MM.1S (cell line): ENCODE measurements around the gene XPC.

Source experiments
- DNase-seq: peaks from one replicate; pipeline ENCODE4 v3.0.0-alpha.2; 2015
- H2AFZ ChIP-seq: fragments of 300-600 bp; sonication (generic); 2 replicates; pipeline ENCODE4 v1.6.0; 2016; ENCODE audit warnings: antibody characterized with exemption, low read length
- H3F3A ChIP-seq: fragments of 300-600 bp; sonication (generic); 2 replicates; pipeline ENCODE4 v1.6.1; 2016; ENCODE audit warnings: mild to moderate bottlenecking, antibody characterized with exemption, low read length, moderate library complexity, mixed read lengths; ENCODE audit not compliant: insufficient read depth
- H3K27ac ChIP-seq: fragments of 300-600 bp; sonication (generic); 2 replicates; pipeline ENCODE4 v1.5.1; 2016; ENCODE audit warnings: mild to moderate bottlenecking, low read length
- H3K27me3 ChIP-seq: fragments of 300-600 bp; sonication (generic); replicated peaks from 2 replicates; pipeline ENCODE4 v1.6.0; 2016; ENCODE audit warnings: low read length; ENCODE audit not compliant: insufficient read depth
- H3K36me3 ChIP-seq: fragments of 300-600 bp; sonication (generic); replicated peaks from 2 replicates; pipeline ENCODE4 v1.6.1; 2016; ENCODE audit warnings: mild to moderate bottlenecking, low read length, mixed read lengths; ENCODE audit not compliant: insufficient read depth
- H3K4me1 ChIP-seq: fragments of 300-600 bp; sonication (generic); 2 replicates; pipeline ENCODE4 v1.6.1; 2016; ENCODE audit warnings: low read length, mixed read lengths
- H3K4me2 ChIP-seq: fragments of 300-600 bp; sonication (generic); 2 replicates; pipeline ENCODE4 v1.6.0; 2016; ENCODE audit warnings: low read depth, low read length
- H3K4me3 ChIP-seq: fragments of 300-600 bp; sonication (generic); 2 replicates; pipeline ENCODE4 v1.5.1; 2016; ENCODE audit warnings: low read length, mixed read lengths
- H3K79me2 ChIP-seq: fragments of 300-600 bp; sonication (generic); 2 replicates; pipeline ENCODE4 v1.6.1; 2016; ENCODE audit warnings: mixed run types, low read length, mixed read lengths
- H3K9ac ChIP-seq: fragments of 300-600 bp; sonication (generic); 2 replicates; pipeline ENCODE4 v1.6.1; 2016; ENCODE audit warnings: low read length, mixed read lengths
- H3K9me2 ChIP-seq: fragments of 300-600 bp; sonication (generic); replicated peaks from 2 replicates; pipeline ENCODE4 v1.6.1; 2016; ENCODE audit warnings: mild to moderate bottlenecking, low read length, mixed read lengths; ENCODE audit not compliant: insufficient read depth
- H3K9me3 ChIP-seq: fragments of 300-600 bp; sonication (generic); replicated peaks from 2 replicates; pipeline ENCODE4 v1.6.1; 2016; ENCODE audit warnings: mild to moderate bottlenecking, low read length, mixed read lengths; ENCODE audit not compliant: insufficient read depth
- H4K20me1 ChIP-seq: fragments of 300-600 bp; sonication (generic); 2 replicates; pipeline ENCODE4 v1.6.1; 2016; ENCODE audit warnings: mild to moderate bottlenecking, low read length, moderate library complexity, mixed read lengths; ENCODE audit not compliant: insufficient read depth
- EZH2 ChIP-seq: fragments of 300-600 bp; sonication (generic); optimal IDR thresholded peaks from 2 replicates; pipeline ENCODE3; 2017; ENCODE audit warnings: low read depth, mild to moderate bottlenecking, antibody characterized with exemption, low read length, mixed read lengths
- EZH2phosphoT487 ChIP-seq: fragments of 300-600 bp; sonication (generic); IDR thresholded peaks from 2 replicates; pipeline ENCODE4 v1.6.1; 2018; ENCODE audit warnings: antibody characterized with exemption, low read length
- TF ChIP-seq, protein P1 (sequence below): fragments of 300-600 bp; sonication (generic); IDR thresholded peaks from 2 replicates; pipeline ENCODE4 v1.5.1; 2016; ENCODE audit warnings: antibody characterized with exemption, low read length, mixed read lengths

Gene XPC

DNA sequence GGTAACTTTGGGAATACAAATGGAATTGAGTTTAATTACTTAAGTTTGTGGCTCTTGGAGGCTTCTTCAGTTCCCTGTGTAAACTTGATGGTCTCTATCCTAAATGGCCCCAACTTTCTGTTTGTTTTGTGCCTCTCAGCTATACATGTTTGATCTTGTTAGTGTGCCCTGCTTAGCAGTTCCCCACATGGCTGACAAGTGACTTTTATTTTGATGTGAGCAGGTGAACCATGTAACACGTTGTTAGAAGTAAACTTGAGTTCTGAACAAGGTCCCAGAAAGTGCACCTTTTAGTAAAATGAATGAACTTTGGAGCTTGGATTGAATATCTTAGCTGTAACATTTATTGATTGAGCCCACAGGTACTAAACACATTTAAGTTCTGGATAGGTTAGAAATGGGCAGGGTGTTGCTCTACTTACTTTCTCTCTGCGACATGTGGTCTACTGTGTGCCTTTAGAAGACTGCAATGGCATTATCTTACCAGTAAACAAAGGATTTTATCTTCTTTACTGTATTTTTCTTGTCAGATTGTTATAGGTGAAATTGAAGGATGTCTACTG, 4.7 kb upstream of the XPC start:
- Histone ChIP-seq H3K27me3 (no peaks in the 10 kb centered on the region), H3K4me1 (peaks cover 6% of the 10 kb centered on the region), H3K9me3 (no peaks in the 10 kb centered on the region), H3F3A (no peaks in the 10 kb centered on the region), H4K20me1 (no peaks in the 10 kb centered on the region), H3K9me2 (no peaks in the 10 kb centered on the region), H3K4me3 (no peak overlapping the region), H3K79me2 (peaks cover 70% of the 10 kb centered on the region), H3K27ac (no peak overlapping the region), H3K36me3 (peaks cover 8% of the 10 kb centered on the region; the same call in 1 of the 2 replicates), H3K9ac (no peak overlapping the region), H2AFZ (no peak overlapping the region), H3K4me2 (no peak overlapping the region)
- DNase-seq: no peak
- TF ChIP-seq, protein P1, sequence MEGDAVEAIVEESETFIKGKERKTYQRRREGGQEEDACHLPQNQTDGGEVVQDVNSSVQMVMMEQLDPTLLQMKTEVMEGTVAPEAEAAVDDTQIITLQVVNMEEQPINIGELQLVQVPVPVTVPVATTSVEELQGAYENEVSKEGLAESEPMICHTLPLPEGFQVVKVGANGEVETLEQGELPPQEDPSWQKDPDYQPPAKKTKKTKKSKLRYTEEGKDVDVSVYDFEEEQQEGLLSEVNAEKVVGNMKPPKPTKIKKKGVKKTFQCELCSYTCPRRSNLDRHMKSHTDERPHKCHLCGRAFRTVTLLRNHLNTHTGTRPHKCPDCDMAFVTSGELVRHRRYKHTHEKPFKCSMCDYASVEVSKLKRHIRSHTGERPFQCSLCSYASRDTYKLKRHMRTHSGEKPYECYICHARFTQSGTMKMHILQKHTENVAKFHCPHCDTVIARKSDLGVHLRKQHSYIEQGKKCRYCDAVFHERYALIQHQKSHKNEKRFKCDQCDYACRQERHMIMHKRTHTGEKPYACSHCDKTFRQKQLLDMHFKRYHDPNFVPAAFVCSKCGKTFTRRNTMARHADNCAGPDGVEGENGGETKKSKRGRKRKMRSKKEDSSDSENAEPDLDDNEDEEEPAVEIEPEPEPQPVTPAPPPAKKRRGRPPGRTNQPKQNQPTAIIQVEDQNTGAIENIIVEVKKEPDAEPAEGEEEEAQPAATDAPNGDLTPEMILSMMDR: no peak
- TF ChIP-seq EZH2phosphoT487: no peak
- TF ChIP-seq EZH2: no peak

DNA sequence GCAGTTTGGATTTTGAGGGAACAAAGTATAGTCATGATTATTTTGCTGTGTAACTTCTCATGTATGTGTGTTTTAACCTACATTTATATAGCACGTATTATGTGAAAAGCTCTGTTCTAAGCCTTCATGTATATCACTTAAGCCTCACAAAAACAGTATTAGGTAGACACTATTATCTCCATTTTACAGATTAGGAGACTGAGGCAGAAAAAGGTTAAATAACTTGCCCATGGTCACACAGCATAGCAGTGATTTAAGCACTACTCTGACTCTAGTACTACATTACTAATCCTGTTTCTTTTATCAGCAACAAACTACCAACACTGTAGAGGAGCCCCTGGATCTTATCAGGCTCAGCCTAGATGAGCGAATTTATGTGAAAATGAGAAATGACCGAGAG, 2.9 kb upstream of the XPC start:
- H3K4me2 ChIP-seq: no peak overlapping the region
- H3K4me3 ChIP-seq: no peak overlapping the region
- H3K9me2 ChIP-seq: no peaks in the 10 kb centered on the region
- no peak overlapping the region for H3K9ac ChIP-seq
- no peak overlapping the region for H3K27ac ChIP-seq
- H3K79me2 ChIP-seq: peaks cover 66% of the 10 kb centered on the region
- no peaks in the 10 kb centered on the region for H3K9me3 ChIP-seq
- peaks cover 16% of the 10 kb centered on the region for H3K4me1 ChIP-seq
- H2AFZ ChIP-seq: no peak overlapping the region
- TF ChIP-seq EZH2: no peak
- TF ChIP-seq EZH2phosphoT487: no peak
- no peaks in the 10 kb centered on the region for H3K27me3 ChIP-seq
- peaks cover 6% of the 10 kb centered on the region; the same call in 1 of the 2 replicates for H3K36me3 ChIP-seq
- peaks cover 1% of the 10 kb centered on the region for H3F3A ChIP-seq
- no peaks in the 10 kb centered on the region for H4K20me1 ChIP-seq
- no peak for DNase-seq

DNA sequence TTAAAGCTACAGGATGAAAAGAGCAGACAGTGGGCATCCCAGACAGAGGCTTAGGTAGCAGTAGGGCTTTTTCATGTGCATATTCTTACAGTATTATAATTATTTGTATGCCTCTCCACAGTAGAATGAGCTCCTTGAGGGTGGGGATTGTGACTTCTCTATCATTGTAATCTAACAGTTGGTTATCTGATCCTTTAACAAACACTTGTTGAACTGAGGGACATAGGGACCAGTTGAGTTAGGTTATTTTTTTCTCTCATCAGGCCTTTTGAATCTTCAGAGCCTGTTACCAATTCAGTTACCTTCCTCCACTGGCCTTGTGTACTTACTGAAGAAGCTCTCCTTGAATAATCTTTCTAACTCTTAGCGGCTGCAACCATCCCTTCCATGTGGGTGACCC, 1.4 kb upstream of the XPC start:
- peaks cover 12% of the 10 kb centered on the region for H3F3A ChIP-seq
- H4K20me1 ChIP-seq: no peaks in the 10 kb centered on the region
- H3K9me2 ChIP-seq: no peaks in the 10 kb centered on the region
- H3K4me2 ChIP-seq: peak overlapping the region; percentile 70
- no peaks in the 10 kb centered on the region for H3K9me3 ChIP-seq
- no peak overlapping the region for H3K27ac ChIP-seq
- H3K4me1 ChIP-seq: peaks cover 30% of the 10 kb centered on the region
- H2AFZ ChIP-seq: no peak overlapping the region
- TF ChIP-seq, protein P1: no peak
- TF ChIP-seq EZH2phosphoT487 (no peak), EZH2 (no peak)
- peak overlapping the region; percentile 87; the same call in 1 of the 2 replicates for H3K4me3 ChIP-seq
- peak overlapping the region; percentile 85; the same call in 1 of the 2 replicates for H3K9ac ChIP-seq
- H3K27me3 ChIP-seq: no peaks in the 10 kb centered on the region
- no peak for DNase-seq
- peaks cover 72% of the 10 kb centered on the region for H3K79me2 ChIP-seq
- peaks cover 6% of the 10 kb centered on the region; the same call in 1 of the 2 replicates for H3K36me3 ChIP-seq

DNA sequence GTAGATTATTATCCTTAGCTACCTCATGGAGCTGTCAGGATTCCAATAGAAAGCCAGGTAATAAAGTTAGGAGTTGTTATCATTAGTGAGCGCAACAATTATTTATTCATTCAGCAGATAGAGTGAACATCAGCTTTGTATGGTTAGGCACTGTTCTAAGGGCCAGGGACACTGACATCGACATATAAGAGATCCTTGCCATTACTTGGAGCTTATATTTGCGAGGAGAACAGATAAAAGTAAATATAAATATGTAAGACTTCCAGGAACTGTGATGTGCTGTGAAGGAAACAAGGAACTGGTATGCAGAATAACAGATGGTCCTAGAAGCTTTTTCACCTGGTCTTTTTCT, 689 bp upstream of the XPC start:
- no peak for DNase-seq
- peaks cover 6% of the 10 kb centered on the region; the same call in 1 of the 2 replicates for H3K36me3 ChIP-seq
- H3F3A ChIP-seq: peaks cover 12% of the 10 kb centered on the region
- peak overlapping the region; percentile 70 for H3K4me2 ChIP-seq
- TF ChIP-seq EZH2phosphoT487: no peak
- TF ChIP-seq, protein P1: no peak
- no peak for TF ChIP-seq EZH2
- H2AFZ ChIP-seq: peak overlapping the region; percentile 87
- no peaks in the 10 kb centered on the region for H4K20me1 ChIP-seq
- no peaks in the 10 kb centered on the region for H3K9me2 ChIP-seq
- H3K27me3 ChIP-seq: no peaks in the 10 kb centered on the region
- H3K79me2 ChIP-seq: peaks cover 79% of the 10 kb centered on the region
- H3K27ac ChIP-seq: peak overlapping the region; percentile 39; the same call in 1 of the 2 replicates
- H3K4me3 ChIP-seq: peak overlapping the region; percentile 87
- peak overlapping the region; percentile 85 for H3K9ac ChIP-seq
- H3K9me3 ChIP-seq: no peaks in the 10 kb centered on the region
- H3K4me1 ChIP-seq: peaks cover 30% of the 10 kb centered on the region
